Stomach (tissue), 9 donors: Measurements from ENCODE around the gene BCO1. TPM values are rescaled to one million over a fixed set of nuclear protein-coding genes. Genes with fewer than 3 reads are reported as not detected.

Source experiments
- DNase-seq, 2 donors: peaks; one replicate each; pipeline versions ENCODE4 v3.0.0 to v3.0.0-alpha.2; 2013 to 2019
- H3K27ac ChIP-seq, 5 donors: fragments of 200-600 bp in 4 of 5; sonication (generic) in 4 of 5; one replicate each; pipeline ENCODE4 v1.5.1; 2013 to 2019; ENCODE audit warnings: mild to moderate bottlenecking in 1 of 5, moderate library complexity in 1 of 5
- H3K27me3 ChIP-seq, 3 donors: fragments of 200-600 bp; sonication (generic); one replicate each; pipeline ENCODE4 v1.5.1; 2017 to 2019; ENCODE audit warnings: mixed run types in 1 of 3
- H3K36me3 ChIP-seq, 4 donors: fragments of 200-600 bp; sonication (generic); 1 replicate in 3 of 4; 2 replicates in 1 of 4; pipeline ENCODE4 v1.5.1; 2016 to 2019
- H3K4me1 ChIP-seq, 4 donors: fragments of 200-600 bp; sonication (generic); one replicate each; pipeline ENCODE4 v1.5.1; 2016 to 2019
- H3K4me3 ChIP-seq, 4 donors: fragments of 200-600 bp; sonication (generic) in 3 of 4; one replicate each; pipeline ENCODE4 v1.5.1; 2016 to 2019; ENCODE audit warnings: mild to moderate bottlenecking in 1 of 4
- H3K9me3 ChIP-seq, 4 donors: fragments of 200-600 bp; sonication (generic); one replicate each; pipeline ENCODE4 v1.5.1; 2016 to 2019
- EP300 ChIP-seq: sonication (generic); formaldehyde crosslinking; IDR thresholded peaks from one replicate; pipeline ENCODE4 v1.6.1; 2017; ENCODE audit warnings: antibody characterized with exemption
- POLR2A ChIP-seq, 4 donors: fragments of 450-650 bp; IDR thresholded peaks; one replicate each; pipeline ENCODE4 v1.6.1; 2016; ENCODE audit warnings: antibody characterized with exemption in 4 of 4, control low read depth in 2 of 4, mild to moderate bottlenecking in 1 of 4, moderate library complexity in 1 of 4
- POLR2AphosphoS5 ChIP-seq, 3 donors: sonication (generic); formaldehyde crosslinking; IDR thresholded peaks; one replicate each; pipeline ENCODE4 v1.6.1; 2016; ENCODE audit warnings: antibody characterized with exemption in 3 of 3
- WGBS, 5 donors: extraction: QIAGEN DNeasy Blood & Tissue Kit in 3 of 5; methylation state at CpG; one replicate each; pipeline versions ENCODE4 v1.1.5 to v1.1.7; 2013 to 2018; 5-methylcytosine and 5-hydroxymethylcytosine counted together
- intact Hi-C: fragments of 100-400 bp; cut with DNase I; formaldehyde crosslinking; loops from one replicate; pipeline ENCODE4 v1.15.1; 2023; ENCODE audit warnings: low total_unique reads
- polyA plus RNA-seq, 3 donors: library from polyadenylated mRNA; stranded (reverse); fragments of 200-250 nt; gene quantifications; one replicate each; pipeline ENCODE4 v1.2.3, GENCODE V29; 2013
- total RNA-seq, 5 donors: library from RNA; depleted of rRNA; stranded (reverse); fragments of >200 nt; gene quantifications; one replicate each; pipeline versions ENCODE4 v1.1.0 to v1.2.3, GENCODE V29; 2014 to 2016
- TF ChIP-seq, protein P1 (sequence below), 7 experiments: fragments of 450-650 bp in 4 of 7; fragments of 200-600 bp in 3 of 7; sonication (generic) in 3 of 7; IDR thresholded peaks; one replicate each; pipeline ENCODE4 v1.5.1; 2016 to 2019; ENCODE audit warnings: antibody characterized with exemption in 7 of 7, control low read depth in 2 of 7, mild to moderate bottlenecking in 1 of 7
- donor health status: healthy with polysubstance abuse.
- donor health status: Bipolar disorder and iron deficiency.
- donor health status: healthy.

Gene BCO1
- total and polyA plus RNA-seq, 8 donors = 0.38 to 5.8 (median 2.1) TPM; not detected in 3

DNA sequence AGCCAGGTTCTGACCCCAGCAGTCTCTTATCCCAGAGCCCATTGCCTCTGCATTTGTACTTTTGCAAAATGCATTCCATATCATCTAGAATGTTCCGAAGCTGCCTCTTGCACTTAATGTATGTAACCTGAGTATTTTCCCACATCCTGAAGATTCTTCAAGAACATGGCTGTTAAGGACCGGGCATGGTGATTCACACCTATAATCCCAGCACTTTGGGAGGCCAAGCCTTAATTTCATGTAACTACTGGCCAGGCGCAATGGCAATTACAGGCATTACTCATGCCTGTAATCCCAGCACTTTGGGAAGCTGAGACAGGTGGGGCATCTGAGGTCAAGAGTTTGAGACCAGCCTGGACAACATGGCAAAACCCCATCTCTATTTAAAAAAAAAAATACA lies 44.6 kb downstream of the BCO1 start:
- Histone ChIP-seq H3K4me1 (peaks cover 0 to 2% (median under 1%) of the 10 kb centered on the region in 4 donors), H3K9me3 (no peaks in the 10 kb centered on the region), H3K27me3 (no peaks in the 10 kb centered on the region), H3K27ac (no peak overlapping the region), H3K36me3 (no peaks in the 10 kb centered on the region), H3K4me3 (no peak overlapping the region)
- no peak for TF ChIP-seq POLR2A (IDR thresholded peaks at IDR 0.05)
- TF ChIP-seq EP300 = no peak
- TF ChIP-seq, protein P1, sequence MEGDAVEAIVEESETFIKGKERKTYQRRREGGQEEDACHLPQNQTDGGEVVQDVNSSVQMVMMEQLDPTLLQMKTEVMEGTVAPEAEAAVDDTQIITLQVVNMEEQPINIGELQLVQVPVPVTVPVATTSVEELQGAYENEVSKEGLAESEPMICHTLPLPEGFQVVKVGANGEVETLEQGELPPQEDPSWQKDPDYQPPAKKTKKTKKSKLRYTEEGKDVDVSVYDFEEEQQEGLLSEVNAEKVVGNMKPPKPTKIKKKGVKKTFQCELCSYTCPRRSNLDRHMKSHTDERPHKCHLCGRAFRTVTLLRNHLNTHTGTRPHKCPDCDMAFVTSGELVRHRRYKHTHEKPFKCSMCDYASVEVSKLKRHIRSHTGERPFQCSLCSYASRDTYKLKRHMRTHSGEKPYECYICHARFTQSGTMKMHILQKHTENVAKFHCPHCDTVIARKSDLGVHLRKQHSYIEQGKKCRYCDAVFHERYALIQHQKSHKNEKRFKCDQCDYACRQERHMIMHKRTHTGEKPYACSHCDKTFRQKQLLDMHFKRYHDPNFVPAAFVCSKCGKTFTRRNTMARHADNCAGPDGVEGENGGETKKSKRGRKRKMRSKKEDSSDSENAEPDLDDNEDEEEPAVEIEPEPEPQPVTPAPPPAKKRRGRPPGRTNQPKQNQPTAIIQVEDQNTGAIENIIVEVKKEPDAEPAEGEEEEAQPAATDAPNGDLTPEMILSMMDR (IDR thresholded peaks at IDR 0.05) = no peak
- TF ChIP-seq POLR2AphosphoS5 (IDR thresholded peaks at IDR 0.05) = no peak
- 89 to 97% (median 95%) methylated on average over 3 of the region's 3 CpGs for WGBS, 5 donors
- no peak for DNase-seq
- intact Hi-C loops = no loop called here

GRCh38 chr16:81284995-81285600 lies 46.6 kb downstream of the BCO1 start:
- WGBS, 5 donors = 79 to 83% (median 80%) methylated on average over 8 of the region's 8 CpGs
- no peaks in the 10 kb centered on the region for H3K27me3 ChIP-seq
- no peaks in the 10 kb centered on the region for H3K9me3 ChIP-seq
- H3K36me3 ChIP-seq = no peaks in the 10 kb centered on the region
- DNase-seq = no peak
- H3K27ac ChIP-seq = no peak overlapping the region
- TF ChIP-seq, protein P1 (IDR thresholded peaks at IDR 0.05) = no peak
- no peak for TF ChIP-seq POLR2A (IDR thresholded peaks at IDR 0.05)
- TF ChIP-seq POLR2AphosphoS5 (IDR thresholded peaks at IDR 0.05) = no peak
- no peak for TF ChIP-seq EP300
- intact Hi-C loops = no loop called here
- no peaks in the 10 kb centered on the region for H3K4me1 ChIP-seq
- H3K4me3 ChIP-seq = no peak overlapping the region

DNA sequence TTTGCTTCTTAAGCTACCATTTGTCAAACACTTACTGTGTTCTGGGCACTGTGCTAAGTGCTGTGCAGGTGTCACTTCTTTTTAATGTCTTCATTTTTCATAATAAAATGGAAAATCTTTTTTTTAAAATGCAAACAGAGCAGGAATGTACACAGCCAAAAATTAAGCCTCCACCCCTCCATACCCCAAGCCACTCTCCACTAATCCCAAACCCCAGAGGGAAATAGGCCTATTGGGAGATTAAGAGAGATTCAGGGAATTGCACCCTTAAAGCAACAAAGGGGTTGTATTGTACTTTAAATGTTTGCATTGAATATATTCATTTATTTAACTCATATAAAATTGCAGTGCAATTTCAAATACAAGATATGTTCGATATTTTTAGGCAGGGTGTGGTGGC lies 47.7 kb downstream of the BCO1 start:
- no peaks in the 10 kb centered on the region for H3K36me3 ChIP-seq
- intact Hi-C loops = no loop called here
- no peak for DNase-seq
- H3K9me3 ChIP-seq = no peaks in the 10 kb centered on the region
- H3K4me3 ChIP-seq = no peak overlapping the region
- no peak overlapping the region for H3K27ac ChIP-seq
- no peaks in the 10 kb centered on the region for H3K4me1 ChIP-seq
- WGBS, 5 donors = 88 to 97% (median 94%) methylated on average over 1 of the region's 1 CpG
- H3K27me3 ChIP-seq = no peaks in the 10 kb centered on the region
- TF ChIP-seq POLR2AphosphoS5 (IDR thresholded peaks at IDR 0.05) = no peak
- no peak for TF ChIP-seq EP300
- TF ChIP-seq, protein P1 (IDR thresholded peaks at IDR 0.05) = no peak
- TF ChIP-seq POLR2A (IDR thresholded peaks at IDR 0.05) = no peak

DNA sequence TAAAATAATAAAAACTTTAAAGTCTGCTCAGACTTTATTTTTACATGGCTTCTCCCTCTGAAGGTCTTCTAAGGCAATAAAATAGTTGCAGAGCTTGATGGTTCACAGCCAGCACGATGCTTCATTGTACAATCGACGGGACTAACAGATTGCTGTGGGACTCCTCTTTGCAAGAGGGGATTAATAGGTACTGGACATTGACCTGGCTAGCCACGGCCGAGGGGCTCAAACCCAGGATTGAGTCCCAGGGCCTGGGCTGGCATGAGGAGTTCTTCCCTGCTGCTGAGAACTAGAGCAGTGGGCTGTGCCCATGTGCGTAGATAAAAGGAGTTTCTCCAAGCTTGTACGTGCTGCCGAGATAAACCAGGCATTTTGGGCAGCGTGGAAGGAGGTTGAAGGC lies 52.6 kb downstream of the BCO1 start:
- TF ChIP-seq EP300 (no peak), POLR2AphosphoS5 (IDR thresholded peaks at IDR 0.05) (no peak), POLR2A (IDR thresholded peaks at IDR 0.05) (no peak)
- TF ChIP-seq, protein P1 (IDR thresholded peaks at IDR 0.05) = no peak
- Histone ChIP-seq H3K27me3 (no peaks in the 10 kb centered on the region), H3K4me1 (peaks cover 0 to 9% (median 4%) of the 10 kb centered on the region in 4 donors), H3K4me3 (no peak overlapping the region), H3K36me3 (no peaks in the 10 kb centered on the region), H3K27ac (no peak overlapping the region), H3K9me3 (no peaks in the 10 kb centered on the region)
- intact Hi-C loops = no loop called here
- 85 to 92% (median 88%) methylated on average over 9 of the region's 9 CpGs for WGBS, 5 donors
- no peak for DNase-seq
